ENCODE results near the gene BNIP3.

The BNIP3 gene

GRCh38 chr10:131944412-131944811 is 37.3 kb downstream of the BNIP3 start:
- no peak for TF ChIP-seq CTCF (conservative IDR thresholded peaks at IDR 0.05; ENCODE audit: low read depth, low read length)
- Histone ChIP-seq H3K4me3 (IDR thresholded peaks at IDR 0.05; ENCODE audit: insufficient read depth, low read depth, low read length) (no peak overlapping the region), H3K79me2 (ENCODE audit: insufficient read depth, low read depth) (no peaks in the 10 kb centered on the region), H3K27me3 (ENCODE audit: insufficient read depth, low read depth) (no peaks in the 10 kb centered on the region), H2AFZ (ENCODE audit: low read depth) (no peak overlapping the region), H4K20me1 (ENCODE audit: insufficient read depth) (no peaks in the 10 kb centered on the region), H3K4me2 (no peak overlapping the region), H3K9ac (no peak overlapping the region), H3K36me3 (ENCODE audit: insufficient read depth) (peaks cover 12% of the 10 kb centered on the region; the same call in 1 of the 2 replicates), H3K4me1 (ENCODE audit: low read depth, poor library complexity, severe bottlenecking) (no peaks in the 10 kb centered on the region), H3K27ac (no peak overlapping the region)

DNA sequence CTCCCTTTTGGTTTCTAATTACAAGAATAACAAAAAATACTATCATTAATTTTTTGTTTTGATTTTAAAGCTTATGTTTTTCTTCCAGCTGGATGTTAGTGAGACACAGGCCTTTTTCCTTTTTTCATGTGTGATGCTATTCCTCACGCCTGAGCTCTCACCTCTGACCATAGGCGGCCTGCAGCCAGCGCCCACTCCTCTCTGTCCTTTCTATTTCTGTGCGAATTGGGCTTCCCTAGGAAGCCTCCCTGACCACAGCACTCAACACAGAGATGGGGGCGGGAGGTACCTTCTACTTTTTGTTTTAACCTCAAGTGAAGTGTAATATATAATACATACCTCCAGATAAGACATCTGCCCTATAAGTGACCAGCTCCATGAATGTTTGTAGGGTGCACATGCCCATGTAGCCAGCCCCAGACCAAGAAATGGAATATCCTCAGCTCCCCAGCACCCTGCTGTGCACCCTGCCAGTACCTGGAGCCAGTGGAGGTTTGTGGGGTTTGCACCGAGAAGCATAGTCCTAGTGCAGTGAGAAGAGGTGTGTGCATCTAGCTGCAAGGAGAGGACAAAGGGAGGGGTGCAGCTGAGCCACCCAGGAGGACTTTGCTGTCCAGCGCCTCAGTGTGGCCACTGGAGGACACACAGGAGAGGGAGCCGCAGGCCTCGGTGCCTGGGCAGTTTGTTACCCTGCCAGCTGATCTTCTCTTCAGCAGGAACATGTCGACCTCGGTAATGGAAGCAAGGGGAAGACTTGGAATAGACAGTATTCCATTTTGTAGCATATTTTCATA is 38.5 kb downstream of the BNIP3 start:
- no peak overlapping the region for H3K4me3 ChIP-seq (IDR thresholded peaks at IDR 0.05; ENCODE audit: insufficient read depth, low read depth, low read length)
- H3K27ac ChIP-seq, result no peak overlapping the region
- no peak overlapping the region for H3K4me2 ChIP-seq
- no peak for TF ChIP-seq CTCF (conservative IDR thresholded peaks at IDR 0.05; ENCODE audit: low read depth, low read length)
- no peaks in the 10 kb centered on the region for H3K27me3 ChIP-seq (ENCODE audit: insufficient read depth, low read depth)
- no peaks in the 10 kb centered on the region for H3K4me1 ChIP-seq (ENCODE audit: low read depth, poor library complexity, severe bottlenecking)
- H3K36me3 ChIP-seq (ENCODE audit: insufficient read depth), result peaks cover 8% of the 10 kb centered on the region; the same call in 1 of the 2 replicates
- H3K9ac ChIP-seq, result no peak overlapping the region
- H3K79me2 ChIP-seq (ENCODE audit: insufficient read depth, low read depth), result no peaks in the 10 kb centered on the region
- H4K20me1 ChIP-seq (ENCODE audit: insufficient read depth), result no peaks in the 10 kb centered on the region
- no peak overlapping the region for H2AFZ ChIP-seq (ENCODE audit: low read depth)

DNA sequence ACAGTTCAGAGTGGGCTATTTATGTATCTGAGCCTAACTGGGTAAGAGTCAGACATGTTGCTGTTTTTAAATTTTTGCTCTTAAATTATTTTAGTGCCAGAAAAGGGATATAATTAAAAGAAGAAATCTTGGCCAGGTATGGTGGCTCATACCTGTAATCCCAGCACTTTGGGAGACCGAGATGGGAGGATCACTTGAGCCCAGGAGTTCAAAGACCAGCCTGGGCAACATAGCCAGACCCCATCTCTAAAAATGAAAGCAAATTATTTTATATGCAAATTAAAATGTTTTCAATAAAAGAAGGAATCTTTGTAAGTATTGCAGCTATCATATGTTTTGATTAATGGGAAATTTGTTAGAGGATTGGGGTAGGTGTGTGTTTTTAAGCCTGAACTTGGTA is 39.3 kb downstream of the BNIP3 start:
- Histone ChIP-seq H3K79me2 (ENCODE audit: insufficient read depth, low read depth) (no peaks in the 10 kb centered on the region), H3K27me3 (ENCODE audit: insufficient read depth, low read depth) (no peaks in the 10 kb centered on the region), H3K27ac (no peak overlapping the region), H3K9ac (no peak overlapping the region), H3K4me1 (ENCODE audit: low read depth, poor library complexity, severe bottlenecking) (no peaks in the 10 kb centered on the region), H3K4me2 (no peak overlapping the region), H3K36me3 (ENCODE audit: insufficient read depth) (peaks cover 7% of the 10 kb centered on the region; the same call in 1 of the 2 replicates), H3K4me3 (IDR thresholded peaks at IDR 0.05; ENCODE audit: insufficient read depth, low read depth, low read length) (no peak overlapping the region), H2AFZ (ENCODE audit: low read depth) (no peak overlapping the region), H4K20me1 (ENCODE audit: insufficient read depth) (no peaks in the 10 kb centered on the region)
- no peak for TF ChIP-seq CTCF (conservative IDR thresholded peaks at IDR 0.05; ENCODE audit: low read depth, low read length)

DNA sequence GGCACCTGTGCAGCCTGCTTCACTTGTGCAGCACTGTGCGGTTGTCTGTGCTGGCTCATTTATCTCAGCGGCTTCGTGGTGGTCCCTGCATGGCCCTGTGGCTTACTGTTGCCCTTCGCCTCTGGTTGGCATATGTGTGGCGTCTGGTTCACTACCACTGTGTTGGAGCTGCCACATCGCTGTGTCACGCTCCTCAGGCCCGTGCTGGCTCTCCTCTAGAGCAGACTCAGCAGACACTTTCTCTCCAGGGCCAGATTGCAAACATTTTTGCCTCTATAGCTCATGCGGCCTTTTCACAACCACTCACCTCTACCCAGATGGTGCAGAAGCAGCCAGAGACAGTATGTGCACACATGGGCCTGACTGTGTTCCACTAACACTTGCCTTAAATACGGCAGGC is 43.0 kb downstream of the BNIP3 start:
- no peak overlapping the region for H3K4me2 ChIP-seq
- H3K27ac ChIP-seq, result no peak overlapping the region
- H2AFZ ChIP-seq (ENCODE audit: low read depth), result no peak overlapping the region
- H3K79me2 ChIP-seq (ENCODE audit: insufficient read depth, low read depth), result no peaks in the 10 kb centered on the region; the same call in 1 of the 2 replicates
- H3K4me1 ChIP-seq (ENCODE audit: low read depth, poor library complexity, severe bottlenecking), result no peaks in the 10 kb centered on the region
- no peak overlapping the region for H3K9ac ChIP-seq
- H3K4me3 ChIP-seq (IDR thresholded peaks at IDR 0.05; ENCODE audit: insufficient read depth, low read depth, low read length), result no peak overlapping the region
- no peak for TF ChIP-seq CTCF (conservative IDR thresholded peaks at IDR 0.05; ENCODE audit: low read depth, low read length)
- no peaks in the 10 kb centered on the region for H4K20me1 ChIP-seq (ENCODE audit: insufficient read depth)
- H3K27me3 ChIP-seq (ENCODE audit: insufficient read depth, low read depth), result no peaks in the 10 kb centered on the region
- H3K36me3 ChIP-seq (ENCODE audit: insufficient read depth), result 0 out of 2 replicates have a peak, but pooled peaks cover under 1% of the 10 kb centered on the region

Data from KMS-11 (cell line).